Activated CD8-positive, alpha-beta memory T cell treated with anti-CD3 and anti-CD28 coated beads, Interleukin-2, amount 10 ng/mL, durations not matched to agents 7 days and 5 days (primary cell): ENCODE measurements around the gene NRG4. TPM values are rescaled to one million over a fixed set of nuclear protein-coding genes. Genes with fewer than 3 reads are reported as not detected.
"Not testable (repeated sequence)": the region's sequence is repeated elsewhere in the genome, so short reads cannot be mapped to it uniquely, and the experiment has no call there.

Experiments
- ATAC-seq: fragments of 150-1000 bp; cut with Tn5 transposase; one replicate; pipeline ENCODE4 v1.10.0; 2021; ENCODE audit warnings: moderate library complexity
- CTCF ChIA-PET: fragments of 350-600 bp; sonication (Branson Sonifier 250); formaldehyde crosslinking; loops from one replicate; lab custom pipeline; 2021; ENCODE audit warnings: antibody characterized with exemption; lab: Charles Lee
- DNase-seq: peaks from one replicate; pipeline ENCODE4 v3.0.0-alpha.2; 2020
- H3K27ac Mint-ChIP-seq: one replicate; pipeline ENCODE4 v1.8.0; 2021; ENCODE audit warnings: mild to moderate bottlenecking, mixed read lengths
- H3K27me3 Mint-ChIP-seq: one replicate; pipeline ENCODE4 v1.8.0; 2021; ENCODE audit warnings: mixed read lengths
- H3K36me3 Mint-ChIP-seq: one replicate; pipeline ENCODE4 v1.8.0; 2021; ENCODE audit warnings: mild to moderate bottlenecking, mixed read lengths
- H3K4me1 Mint-ChIP-seq: one replicate; pipeline ENCODE4 v1.8.0; 2021; ENCODE audit warnings: mixed read lengths
- H3K4me3 Mint-ChIP-seq: one replicate; pipeline ENCODE4 v1.8.0; 2021; ENCODE audit warnings: mild to moderate bottlenecking, moderate library complexity, mixed read lengths
- H3K9me3 Mint-ChIP-seq: one replicate; pipeline ENCODE4 v1.8.0; 2022; ENCODE audit warnings: low read depth, mixed read lengths
- total RNA-seq, 2 experiments: library from RNA; stranded (reverse); gene quantifications; one replicate each; pipeline ENCODE4 v1.2.3, GENCODE V29; 2021

The NRG4 gene
- total RNA-seq, 2 experiments from 2014 or later = not detected

DNA sequence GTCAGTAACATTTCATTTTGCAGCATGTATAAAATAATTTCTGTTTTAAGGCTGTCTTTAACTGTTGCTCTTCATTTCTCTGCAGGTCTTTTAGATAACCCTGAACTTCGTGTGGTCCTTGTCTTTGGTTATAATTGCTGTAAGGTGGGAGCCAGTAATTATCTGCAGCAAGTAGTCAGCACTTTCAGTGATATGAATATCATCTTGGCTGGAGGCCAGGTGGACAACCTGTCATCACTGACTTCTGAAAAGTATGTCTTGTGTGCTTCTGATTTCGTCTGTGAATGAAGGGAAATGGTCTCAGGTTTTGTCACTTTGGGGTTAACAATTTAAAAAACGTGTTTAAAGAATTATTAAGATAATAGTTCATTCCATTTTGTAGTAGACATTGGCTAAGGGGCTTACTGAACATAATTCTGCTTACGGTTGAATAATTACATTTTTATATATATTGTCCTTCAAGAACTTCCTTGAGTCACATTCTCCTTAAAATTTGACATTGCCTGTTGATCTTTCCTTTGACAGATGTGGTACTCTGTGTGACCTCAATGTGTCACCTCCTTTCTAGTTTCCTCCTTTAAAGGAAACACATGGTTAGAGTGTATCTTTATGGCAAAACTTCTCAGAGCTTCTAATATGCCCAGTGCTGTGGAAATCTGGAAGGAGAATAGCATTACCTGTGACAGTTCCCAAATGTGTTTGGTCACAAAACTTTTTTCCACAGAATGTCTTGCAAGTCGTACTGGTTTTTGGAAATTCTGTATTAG lies 82.2 kb downstream of the NRG4 start:
- ATAC-seq (peak; percentile 30), DNase-seq (no peak)
- peak overlapping the region; percentile 2 for H3K27ac Mint-ChIP-seq
- H3K9me3 Mint-ChIP-seq = no peaks in the 10 kb centered on the region
- H3K4me3 Mint-ChIP-seq = no peak overlapping the region
- no peaks in the 10 kb centered on the region for H3K27me3 Mint-ChIP-seq
- CTCF ChIA-PET = interaction anchor here (1.1 to 1.6 kb wide), 4 partner anchors 103 to 209 kb away, joined by 3 to 6 read pairs (median 4); no protein-coding TSS in a partner anchor
- peaks cover 41% of the 10 kb centered on the region for H3K36me3 Mint-ChIP-seq
- peaks cover 41% of the 10 kb centered on the region for H3K4me1 Mint-ChIP-seq

DNA sequence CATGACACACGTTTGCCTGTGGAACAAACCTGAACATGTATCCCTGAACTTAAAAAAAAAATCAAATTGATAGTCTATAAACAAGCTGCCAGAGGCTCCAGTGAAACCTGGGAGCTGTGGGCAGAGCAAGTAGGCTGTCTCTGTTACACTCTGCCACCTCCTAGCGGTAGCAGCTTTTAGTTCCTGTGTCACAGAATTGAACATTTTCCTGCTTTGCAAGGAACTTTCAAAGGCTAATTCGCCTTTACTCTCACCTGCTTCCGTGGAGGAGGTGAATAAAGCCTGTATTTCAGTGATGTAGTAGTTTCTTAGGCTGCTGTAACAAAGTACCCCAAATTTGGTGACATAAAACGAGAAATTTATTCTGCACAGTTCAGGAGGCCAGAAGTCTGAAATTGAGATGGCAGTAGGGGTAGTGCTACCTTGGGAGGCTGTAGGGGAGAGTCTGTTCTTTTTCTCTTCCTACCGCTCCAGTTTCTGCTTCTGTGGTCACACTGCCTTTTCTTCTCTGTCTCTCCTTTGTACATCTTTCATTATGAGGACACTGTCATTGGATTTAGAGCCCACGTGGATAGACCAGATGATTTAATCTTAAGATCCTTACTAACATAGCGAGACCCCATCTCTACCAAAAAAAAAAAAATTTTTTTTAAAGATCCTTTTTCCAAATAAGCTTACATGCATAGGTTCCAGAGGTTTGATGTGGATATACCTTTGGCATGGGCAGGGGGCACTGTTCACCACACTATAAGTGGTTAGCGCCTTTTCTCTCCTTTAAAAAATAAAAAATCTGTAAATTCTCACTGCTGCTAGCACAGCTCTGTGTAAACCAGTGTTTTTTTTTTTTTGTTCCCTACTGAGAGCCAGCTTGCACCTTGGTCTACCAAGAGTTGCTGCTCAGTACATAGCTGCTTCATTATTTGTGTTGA lies 83.3 kb downstream of the NRG4 start:
- Mint-ChIP-seq H3K4me3 (no peak overlapping the region), H3K36me3 (peaks cover 42% of the 10 kb centered on the region)

DNA sequence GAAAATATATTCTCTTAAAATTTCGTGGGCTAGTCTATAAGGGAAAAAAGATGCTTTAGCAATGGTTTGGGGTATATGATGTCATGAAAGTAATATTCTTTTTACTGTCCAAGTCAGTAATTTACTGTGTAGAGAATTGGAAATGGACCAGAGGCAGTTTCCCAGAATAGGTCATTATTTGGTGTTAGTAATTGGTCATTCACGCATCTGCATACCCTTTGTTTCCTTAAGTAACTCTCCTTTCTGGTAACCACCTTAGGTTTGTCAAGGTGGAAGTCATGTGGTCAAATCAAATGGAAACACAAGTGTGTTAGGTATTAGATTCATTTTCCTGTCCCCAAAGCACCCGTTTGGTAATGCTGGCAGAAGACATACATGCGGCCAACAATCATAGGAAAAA lies 84.6 kb downstream of the NRG4 start:
- CTCF ChIA-PET = no interaction called here
- H3K36me3 Mint-ChIP-seq = peaks cover 41% of the 10 kb centered on the region
- H3K9me3 Mint-ChIP-seq = no peaks in the 10 kb centered on the region
- H3K27me3 Mint-ChIP-seq = no peaks in the 10 kb centered on the region
- H3K27ac Mint-ChIP-seq = no peak overlapping the region
- DNase-seq = no peak
- H3K4me1 Mint-ChIP-seq = peaks cover 59% of the 10 kb centered on the region
- ATAC-seq = no peak
- H3K4me3 Mint-ChIP-seq = no peak overlapping the region

More for the DNA sequence above, 83.3 kb downstream of the NRG4 start:
- H3K4me1 Mint-ChIP-seq = peaks cover 47% of the 10 kb centered on the region
- DNase-seq = no peak
- H3K27me3 Mint-ChIP-seq = no peaks in the 10 kb centered on the region
- CTCF ChIA-PET = interaction anchor here (1.0 to 1.6 kb wide), 5 partner anchors 22 to 210 kb away, joined by 3 to 6 read pairs (median 3); no protein-coding TSS in a partner anchor
- no peak overlapping the region for H3K27ac Mint-ChIP-seq
- no peaks in the 10 kb centered on the region for H3K9me3 Mint-ChIP-seq
- ATAC-seq = no peak

DNA sequence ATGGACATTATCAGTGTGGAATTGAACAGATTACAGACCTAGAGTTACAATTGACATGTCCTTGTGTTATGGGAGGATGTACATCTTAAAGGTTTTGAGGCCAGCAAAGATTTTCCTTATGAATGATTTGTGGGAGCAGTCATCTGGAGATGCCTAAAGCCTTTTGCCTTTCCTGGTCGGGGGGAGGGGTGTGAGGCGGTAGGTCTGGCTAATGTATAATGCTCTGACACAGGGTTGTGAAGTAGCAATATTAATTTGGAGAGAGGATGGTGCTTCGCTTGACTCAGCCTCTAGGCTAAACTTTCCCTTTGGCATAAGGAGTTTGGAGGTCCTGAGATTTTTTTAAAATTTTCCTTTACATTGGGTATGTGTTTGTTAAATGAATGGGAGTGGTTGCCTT lies 85.3 kb downstream of the NRG4 start:
- CTCF ChIA-PET = no interaction called here
- H3K4me1 Mint-ChIP-seq = peaks cover 66% of the 10 kb centered on the region
- H3K27me3 Mint-ChIP-seq = no peaks in the 10 kb centered on the region
- ATAC-seq (no peak), DNase-seq (no peak)
- H3K4me3 Mint-ChIP-seq = no peak overlapping the region
- peaks cover 42% of the 10 kb centered on the region for H3K36me3 Mint-ChIP-seq
- no peak overlapping the region for H3K27ac Mint-ChIP-seq
- no peaks in the 10 kb centered on the region for H3K9me3 Mint-ChIP-seq

DNA sequence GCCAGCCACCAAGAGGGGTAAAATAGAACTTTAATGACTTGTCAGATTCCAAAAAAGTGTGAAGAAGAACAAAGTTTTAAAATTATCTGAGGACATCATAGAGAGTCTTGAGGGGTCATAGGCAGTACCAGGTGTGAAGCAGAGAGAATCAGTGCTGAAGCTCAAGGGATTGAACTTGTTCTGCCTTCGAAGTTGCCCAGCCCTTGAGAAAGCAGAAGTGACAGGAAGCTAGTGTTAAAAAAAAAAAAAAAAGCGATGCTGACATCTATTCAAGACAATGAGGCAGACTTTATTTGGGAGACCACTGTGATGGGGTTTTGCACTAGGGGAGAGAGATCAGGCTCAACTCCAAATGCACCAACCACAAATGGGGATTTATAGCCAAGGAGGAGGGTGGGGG lies 86.8 kb downstream of the NRG4 start:
- Mint-ChIP-seq H3K4me1 (peaks cover 60% of the 10 kb centered on the region), H3K27ac (no peak overlapping the region), H3K36me3 (peaks cover 34% of the 10 kb centered on the region), H3K9me3 (no peaks in the 10 kb centered on the region), H3K4me3 (no peak overlapping the region), H3K27me3 (no peaks in the 10 kb centered on the region)
- DNase-seq (no peak), ATAC-seq (no peak)
- CTCF ChIA-PET = interaction anchor here (0.8 to 2.1 kb wide), 4 partner anchors 9 to 116 kb away, joined by 3 to 4 read pairs (median 4); no protein-coding TSS in a partner anchor

DNA sequence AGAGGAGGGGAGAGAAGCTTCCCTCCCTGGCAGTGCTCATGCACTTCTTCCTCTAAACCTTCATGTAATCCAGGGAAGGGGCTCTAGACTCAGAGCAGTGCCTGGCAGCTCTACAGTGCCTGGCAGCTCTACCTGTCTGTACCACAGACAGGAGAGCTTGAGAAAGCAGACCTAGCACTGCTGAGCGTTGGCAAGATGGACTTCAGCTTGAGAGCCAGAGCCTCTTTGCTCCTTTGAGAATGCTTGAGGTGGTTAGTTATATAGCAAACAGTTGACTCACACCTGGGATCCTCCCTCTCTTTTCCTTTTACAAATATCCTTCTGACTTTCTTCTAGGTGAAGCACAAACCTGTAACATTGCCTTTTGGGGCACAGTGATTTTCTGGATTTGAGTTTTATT lies 87.6 kb downstream of the NRG4 start:
- Mint-ChIP-seq H3K36me3 (peaks cover 37% of the 10 kb centered on the region), H3K9me3 (no peaks in the 10 kb centered on the region), H3K27ac (no peak overlapping the region), H3K27me3 (no peaks in the 10 kb centered on the region), H3K4me1 (peaks cover 58% of the 10 kb centered on the region), H3K4me3 (no peak overlapping the region)
- CTCF ChIA-PET = interaction anchor here (1.5 to 2.1 kb wide), 3 partner anchors 10 to 115 kb away, joined by 3 to 4 read pairs (median 4); no protein-coding TSS in a partner anchor
- ATAC-seq (no peak), DNase-seq (no peak)

DNA sequence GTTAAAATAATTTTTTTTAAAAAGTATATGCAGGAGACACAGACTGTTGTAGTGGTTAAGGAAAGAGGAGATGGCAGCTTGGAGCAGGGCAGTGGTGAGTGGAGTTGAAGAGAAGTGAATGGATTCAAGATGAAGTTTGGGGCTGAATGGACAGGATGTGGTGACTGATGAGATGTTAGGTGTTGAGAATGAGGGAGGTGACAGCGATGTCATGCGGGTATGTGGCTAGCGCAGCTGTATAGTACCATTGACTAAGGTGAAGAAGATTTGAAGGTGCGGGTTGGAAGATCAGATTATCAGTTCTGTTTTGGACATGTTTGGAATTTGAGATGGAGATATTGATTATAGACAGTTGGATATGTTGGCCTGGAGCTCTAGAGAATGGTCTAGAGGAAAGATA lies 88.5 kb downstream of the NRG4 start:
- Mint-ChIP-seq H3K27ac (peak overlapping the region; percentile 47), H3K4me3 (no peak overlapping the region), H3K9me3 (no peaks in the 10 kb centered on the region), H3K36me3 (peaks cover 42% of the 10 kb centered on the region), H3K27me3 (no peaks in the 10 kb centered on the region), H3K4me1 (peaks cover 57% of the 10 kb centered on the region)
- peak; percentile 69 for ATAC-seq
- CTCF ChIA-PET = interaction anchor here (0.8 to 3.3 kb wide), 4 partner anchors 11 to 216 kb away, joined by 4 to 12 read pairs (median 4); partner anchors contain the start of gene FBXO22
- peak; percentile 65 for DNase-seq

DNA sequence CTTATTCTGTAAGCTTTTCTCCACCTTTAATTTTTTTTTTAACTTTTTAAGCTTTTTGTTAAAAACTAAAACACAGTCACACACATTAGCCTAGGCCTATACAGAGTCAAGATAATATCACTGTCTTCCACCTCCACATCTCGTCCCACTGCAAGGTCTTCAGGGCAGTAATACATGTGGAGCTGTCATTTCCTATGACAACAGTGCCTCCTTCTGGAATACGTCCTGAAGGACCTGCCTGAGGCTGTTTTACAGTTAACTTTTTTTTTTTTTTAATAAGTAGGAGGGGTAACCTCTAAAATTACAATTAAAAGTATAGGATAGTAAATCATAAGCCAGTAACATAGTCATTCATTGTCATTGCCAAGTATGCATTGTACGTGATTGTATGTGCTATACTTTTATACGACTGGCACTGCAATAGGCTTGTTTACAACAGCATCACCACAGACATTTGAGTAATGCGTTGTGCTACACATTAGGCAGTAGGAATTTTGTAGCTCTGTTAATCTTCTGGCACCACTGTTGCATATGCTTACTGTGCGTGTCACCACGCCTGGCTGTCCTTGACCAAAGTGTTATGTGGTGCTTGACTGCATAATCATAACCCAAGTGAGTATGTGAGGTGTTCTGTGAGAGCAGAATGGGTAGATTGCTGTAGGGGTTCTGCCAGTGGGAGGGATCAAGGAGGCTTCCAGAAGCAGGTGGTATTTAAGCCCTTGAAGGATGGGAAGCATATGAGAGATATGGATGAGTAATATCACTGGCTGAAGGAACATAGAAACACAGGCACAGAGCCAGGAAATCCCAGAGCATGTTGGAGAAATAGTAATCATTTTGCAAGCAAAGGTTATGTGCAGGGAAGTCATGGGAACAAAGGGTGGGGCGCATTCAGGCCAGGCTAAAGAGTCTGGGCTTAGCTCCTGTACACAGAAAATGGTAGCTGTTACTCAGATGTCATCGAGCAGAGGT lies 90.2 kb downstream of the NRG4 start:
- H3K4me1 Mint-ChIP-seq = peaks cover 49% of the 10 kb centered on the region
- no peaks in the 10 kb centered on the region for H3K27me3 Mint-ChIP-seq
- peak; percentile 33 for ATAC-seq
- peaks cover 51% of the 10 kb centered on the region for H3K36me3 Mint-ChIP-seq
- H3K9me3 Mint-ChIP-seq = no peaks in the 10 kb centered on the region
- H3K4me3 Mint-ChIP-seq = no peak overlapping the region
- no peak for DNase-seq
- no peak overlapping the region for H3K27ac Mint-ChIP-seq
- CTCF ChIA-PET = interaction anchor here (1.1 to 3.3 kb wide), 5 partner anchors 18 to 218 kb away, joined by 4 to 12 read pairs (median 5); partner anchors contain the start of gene FBXO22

DNA sequence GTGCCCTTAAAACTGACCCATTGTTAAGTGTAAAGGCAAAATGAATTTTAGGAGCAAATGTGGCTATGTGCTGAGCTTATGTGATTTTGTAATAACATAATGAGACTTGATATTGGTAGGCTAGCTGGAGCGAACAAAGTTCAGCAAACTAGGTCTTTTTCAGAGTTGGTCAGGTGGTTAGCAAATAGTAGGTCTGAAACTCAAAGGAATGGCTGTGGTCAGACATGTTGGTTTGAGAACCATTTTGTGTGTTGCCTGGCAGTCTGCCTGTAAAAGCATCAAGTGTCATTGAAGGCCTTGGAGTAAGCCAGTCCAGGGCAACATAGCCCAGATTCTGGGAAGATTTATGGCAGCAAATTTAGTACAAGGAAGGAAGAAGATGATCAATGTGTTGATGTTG lies 92.1 kb downstream of the NRG4 start:
- Mint-ChIP-seq H3K27ac (no peak overlapping the region), H3K36me3 (peaks cover 44% of the 10 kb centered on the region), H3K4me3 (no peak overlapping the region), H3K4me1 (peaks cover 38% of the 10 kb centered on the region), H3K27me3 (no peaks in the 10 kb centered on the region), H3K9me3 (no peaks in the 10 kb centered on the region)
- ATAC-seq = no peak
- CTCF ChIA-PET = interaction anchor here (2.7 kb wide), 1 partner anchor 110 kb away, joined by 9 read pairs; no protein-coding TSS in a partner anchor
- DNase-seq = no peak

DNA sequence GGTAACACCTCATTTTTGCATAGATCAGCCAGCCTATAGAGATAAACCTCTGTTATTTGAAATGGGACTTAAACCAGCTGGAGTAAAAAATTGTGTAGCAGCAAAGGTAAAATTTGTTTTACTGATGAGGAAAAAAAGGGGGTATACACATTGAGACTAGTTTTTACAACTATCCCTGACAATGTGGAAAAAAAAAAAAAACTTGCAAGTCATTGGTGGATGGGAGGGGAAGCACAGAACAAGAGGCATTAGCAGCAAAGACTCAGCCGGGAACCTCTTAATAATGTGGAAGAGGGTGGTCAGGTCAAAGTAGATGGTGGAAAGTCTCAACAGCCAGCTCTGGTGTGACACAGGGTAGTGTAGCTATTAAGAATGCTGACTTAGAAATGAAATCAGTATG lies 94.1 kb downstream of the NRG4 start:
- peaks cover 51% of the 10 kb centered on the region for H3K36me3 Mint-ChIP-seq
- CTCF ChIA-PET = interaction anchor here (0.7 kb wide), 1 partner anchor 159 kb away, joined by 3 read pairs; no protein-coding TSS in a partner anchor

DNA sequence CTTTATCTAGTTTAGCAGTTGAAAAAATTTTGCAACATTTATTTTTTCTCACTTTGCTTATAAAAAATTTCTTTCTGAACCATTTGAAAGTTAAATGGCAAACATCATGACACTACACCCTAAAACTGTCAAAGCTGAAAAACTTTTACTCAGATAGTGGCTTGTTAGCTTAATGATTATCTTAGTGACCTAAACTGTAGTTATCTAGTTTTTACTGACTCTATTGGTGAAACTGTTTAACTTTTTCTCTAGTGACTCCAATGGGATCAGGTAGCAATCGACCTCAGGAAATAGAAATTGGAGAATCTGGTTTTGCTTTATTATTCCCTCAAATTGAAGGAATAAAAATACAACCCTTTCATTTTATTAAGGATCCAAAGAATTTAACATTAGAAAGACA lies 95.2 kb downstream of the NRG4 start:
- H3K9me3 Mint-ChIP-seq = peaks cover 2% of the 10 kb centered on the region
- CTCF ChIA-PET = no interaction called here
- H3K4me3 Mint-ChIP-seq = no peak overlapping the region
- no peak overlapping the region for H3K27ac Mint-ChIP-seq
- H3K27me3 Mint-ChIP-seq = no peaks in the 10 kb centered on the region
- ATAC-seq (no peak), DNase-seq (no peak)
- H3K36me3 Mint-ChIP-seq = peaks cover 57% of the 10 kb centered on the region
- peaks cover 15% of the 10 kb centered on the region for H3K4me1 Mint-ChIP-seq

More for the DNA sequence above, 94.1 kb downstream of the NRG4 start:
- Mint-ChIP-seq H3K27me3 (no peaks in the 10 kb centered on the region), H3K9me3 (no peaks in the 10 kb centered on the region), H3K27ac (no peak overlapping the region), H3K4me1 (peaks cover 27% of the 10 kb centered on the region), H3K4me3 (no peak overlapping the region)
- DNase-seq (no peak), ATAC-seq (no peak)

DNA sequence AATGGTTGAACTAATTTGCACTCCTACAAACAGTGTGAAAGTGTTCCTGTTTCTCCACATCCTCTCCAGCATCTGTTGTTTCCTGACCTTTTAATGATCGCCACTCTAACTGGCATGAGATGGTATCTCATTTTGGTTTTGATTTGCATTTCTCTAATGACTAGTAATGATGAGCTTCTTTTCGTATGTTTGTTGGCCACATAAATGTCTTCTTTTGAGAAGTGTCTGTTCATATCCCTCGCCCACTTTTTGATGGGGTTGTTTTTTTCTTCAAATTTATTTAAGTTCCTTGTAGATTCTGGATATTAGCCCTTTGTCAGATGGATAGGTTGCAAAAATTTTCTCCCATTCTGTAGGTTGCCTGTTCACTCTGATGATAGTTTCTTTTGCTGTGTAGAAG lies 101.9 kb downstream of the NRG4 start:
- ATAC-seq, CTCF ChIA-PET, H3K27me3 Mint-ChIP-seq, H3K9me3 Mint-ChIP-seq, DNase-seq, H3K27ac Mint-ChIP-seq, H3K4me3 Mint-ChIP-seq: not testable (repeated sequence)
- peaks cover 31% of the 10 kb centered on the region for H3K4me1 Mint-ChIP-seq
- peaks cover 71% of the 10 kb centered on the region for H3K36me3 Mint-ChIP-seq
